ENCODE measurements around the gene ADK. TPM values are rescaled to one million over a fixed set of nuclear protein-coding genes. Genes with fewer than 3 reads are reported as not detected.

The ADK gene
- total RNA-seq, 1 experiment from 2014 or later: 26.8 TPM

DNA sequence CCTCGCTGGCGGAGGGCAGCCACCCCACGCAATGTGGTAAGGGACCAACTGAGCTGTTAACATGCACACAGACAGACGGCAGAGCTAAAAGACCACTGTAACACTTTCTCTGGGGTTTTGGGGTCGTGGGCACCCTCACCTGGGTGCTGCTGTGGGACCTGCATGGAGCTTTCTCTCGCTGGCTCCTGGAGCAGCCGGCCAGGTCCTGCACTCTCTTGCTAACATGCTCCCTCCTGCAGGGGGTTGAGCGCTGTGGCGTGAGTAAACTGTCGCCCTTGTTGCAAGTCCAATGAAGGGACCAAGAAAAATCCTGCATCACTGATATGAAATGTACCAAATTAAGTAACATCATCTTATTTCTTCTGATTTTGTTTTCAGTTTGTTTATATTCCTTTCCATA is 92.0 kb downstream of the ADK start:
- Histone ChIP-seq H2BK5ac (ENCODE audit: insufficient read length, low read length) (no peak overlapping the region), H3K56ac (ENCODE audit: insufficient read length, low read depth, low read length) (no peak overlapping the region), H3K4me2 (ENCODE audit: insufficient read depth, insufficient read length, low read length) (no peak overlapping the region), H2BK15ac (ENCODE audit: low read depth, low read length) (no peak overlapping the region), H3K4me1 (ENCODE audit: insufficient read depth, low read length) (no peaks in the 10 kb centered on the region), H3K27me3 (ENCODE audit: insufficient read depth, low read length) (no peaks in the 10 kb centered on the region), H2BK20ac (ENCODE audit: low read depth, low read length, poor library complexity, severe bottlenecking) (no peak overlapping the region), H3K4ac (ENCODE audit: low read depth, low read length) (no peak overlapping the region), H4K20me1 (ENCODE audit: control insufficient read depth, insufficient read depth, insufficient read length) (no peaks in the 10 kb centered on the region), H3K9ac (ENCODE audit: extremely low read depth, insufficient read length, low read length) (no peak overlapping the region), H3K9me3 (ENCODE audit: control insufficient read depth, low read depth, low read length) (no peaks in the 10 kb centered on the region), H3K14ac (ENCODE audit: insufficient read depth, low read length) (no peak overlapping the region), H2AK5ac (ENCODE audit: insufficient read length, low read length) (no peak overlapping the region), H2BK12ac (ENCODE audit: insufficient read length, low read depth, low read length) (no peak overlapping the region), H4K8ac (replicated peaks; ENCODE audit: insufficient read length, low read depth, low read length) (no peak overlapping the region), H4K91ac (ENCODE audit: insufficient read length, low read depth, low read length) (no peak overlapping the region), H2BK120ac (ENCODE audit: low read depth, low read length, poor library complexity, severe bottlenecking) (no peak overlapping the region), H2AFZ (ENCODE audit: low read length) (no peak overlapping the region), H4K5ac (ENCODE audit: insufficient read length, low read depth, low read length) (no peak overlapping the region), H3K23me2 (ENCODE audit: insufficient read length, low read depth, low read length, poor library complexity, severe bottlenecking) (no peaks in the 10 kb centered on the region), H3K27ac (ENCODE audit: insufficient read length, low read depth, low read length) (no peak overlapping the region), H3T11ph (ENCODE audit: low read length) (no peak overlapping the region), H3K23ac (ENCODE audit: insufficient read length, low read depth, low read length) (no peak overlapping the region), H3K18ac (ENCODE audit: insufficient read length, low read depth, low read length) (no peak overlapping the region), H3K79me2 (ENCODE audit: insufficient read depth, low read length) (no peaks in the 10 kb centered on the region), H3K79me1 (ENCODE audit: insufficient read depth, low read depth, low read length, poor library complexity, severe bottlenecking) (peaks cover 2% of the 10 kb centered on the region)
- H3K27me3 Mint-ChIP-seq (ENCODE audit: low read depth): no peaks in the 10 kb centered on the region
- WGBS (ENCODE audit: extremely low coverage, insufficient read length, low lambda C conversion rate): no CpG with 5 or more reads among the region's 10 CpGs
- H3K27ac Mint-ChIP-seq: peak overlapping the region in 2 of 3 experiments; percentile 37 to 94; a peak in 3 of 7 replicates
- no peak for DNase-seq
- peaks cover 4% of the 10 kb centered on the region in 2 experiments for H3K4me1 Mint-ChIP-seq
- H3K4me3 Mint-ChIP-seq: no peak overlapping the region
- peaks cover 9 to 11% (median 10%) of the 10 kb centered on the region in 3 experiments for H3K36me3 Mint-ChIP-seq (ENCODE audit: insufficient read depth in 1 of 3, low read depth in 3 of 3)
- 0 out of 5 replicates have a peak, but pooled peaks cover 0 to 1% of the 10 kb centered on the region in 2 experiments for H3K9me3 Mint-ChIP-seq
- TF ChIP-seq CTCF (conservative IDR thresholded peaks at IDR 0.05): no peak
